CD14-positive monocyte (primary cell): ENCODE data around the gene AHSG. TPM values are rescaled to one million over a fixed set of nuclear protein-coding genes. Genes with fewer than 3 reads are reported as not detected.

Experiments used
- DNase-seq, 3 donors: peaks; one replicate each; pipeline ENCODE4 v3.0.0-alpha.2; 2011 to 2022
- H2AFZ ChIP-seq: 2 replicates; pipeline ENCODE4 v1.6.0; 2012; ENCODE audit warnings: mild to moderate bottlenecking, low read depth, low read length, inconsistent platforms; ENCODE audit not compliant: insufficient read depth, poor library complexity, severe bottlenecking
- H3K27ac ChIP-seq, 2 donors: 1 replicate in 1 of 2; 2 replicates in 1 of 2; pipeline ENCODE4 v1.5.1; 2012 to 2013; ENCODE audit warnings: low read length in 2 of 2, control low read depth in 1 of 2, inconsistent platforms in 1 of 2, low read depth in 1 of 2, mild to moderate bottlenecking in 1 of 2
- H3K27me3 ChIP-seq, 2 donors: one replicate each; pipeline versions ENCODE4 v1.6.0 to v1.6.1; 2011 to 2013; ENCODE audit warnings: low read length in 2 of 2; ENCODE audit not compliant: control insufficient read depth in 2 of 2, insufficient read depth in 2 of 2
- H3K36me3 ChIP-seq, 2 donors: replicated peaks in 1 of 2; 1 replicate in 1 of 2; 2 replicates in 1 of 2; pipeline versions ENCODE4 v1.5.1 to v1.6.1; 2012 to 2013; ENCODE audit warnings: low read length in 2 of 2, control low read depth in 1 of 2, inconsistent platforms in 1 of 2, mild to moderate bottlenecking in 1 of 2; ENCODE audit not compliant: insufficient read depth in 2 of 2, control insufficient read depth in 1 of 2
- H3K4me1 ChIP-seq, 2 donors: 1 replicate in 1 of 2; 2 replicates in 1 of 2; pipeline versions ENCODE4 v1.5.1 to v1.6.1; 2012 to 2013; ENCODE audit warnings: low read length in 2 of 2, control low read depth in 1 of 2, inconsistent platforms in 1 of 2, mild to moderate bottlenecking in 1 of 2, moderate library complexity in 1 of 2; ENCODE audit not compliant: insufficient read depth in 2 of 2, control insufficient read depth in 1 of 2
- H3K4me2 ChIP-seq: replicated peaks from 2 replicates; pipeline ENCODE3; 2012; ENCODE audit warnings: low read length, moderate library complexity, mild to moderate bottlenecking; ENCODE audit not compliant: poor library complexity, severe bottlenecking; ENCODE audit errors: extremely low read depth
- H3K4me3 ChIP-seq, 3 experiments: fragments of 200-600 bp in 1 of 3; sonication (generic) in 1 of 3; replicated peaks in 1 of 3; 1 replicate in 2 of 3; 2 replicates in 1 of 3; pipeline ENCODE4 v1.5.1; 2011 to 2013; ENCODE audit warnings: low read length in 3 of 3, mild to moderate bottlenecking in 3 of 3, control low read depth in 2 of 3, low read depth in 2 of 3, inconsistent platforms in 1 of 3, moderate library complexity in 1 of 3
- H3K79me2 ChIP-seq: 2 replicates; pipeline ENCODE4 v1.6.0; 2012; ENCODE audit warnings: mild to moderate bottlenecking, control low read depth, inconsistent platforms, low read length, moderate library complexity; ENCODE audit not compliant: insufficient read depth
- H3K9ac ChIP-seq: 2 replicates; pipeline ENCODE4 v1.6.0; 2017; ENCODE audit warnings: low read length, mild to moderate bottlenecking; ENCODE audit not compliant: insufficient read depth, poor library complexity, severe bottlenecking
- H3K9me3 ChIP-seq, 2 donors: replicated peaks in 1 of 2; 1 replicate in 1 of 2; 2 replicates in 1 of 2; pipeline versions ENCODE4 v1.5.1 to v1.6.1; 2012 to 2013; ENCODE audit warnings: low read length in 2 of 2, control low read depth in 1 of 2; ENCODE audit not compliant: control insufficient read depth in 1 of 2, insufficient read depth in 1 of 2
- H4K20me1 ChIP-seq: 2 replicates; pipeline ENCODE4 v1.6.0; 2012; ENCODE audit warnings: mild to moderate bottlenecking, low read length, control low read depth, moderate library complexity; ENCODE audit not compliant: insufficient read depth
- H3K27ac Mint-ChIP-seq, 7 donors: one replicate each; pipeline ENCODE4 v1.8.0; 2020; ENCODE audit warnings: mild to moderate bottlenecking in 7 of 7, mixed read lengths in 7 of 7, moderate library complexity in 6 of 7, inconsistent platforms in 2 of 7
- H3K27me3 Mint-ChIP-seq, 3 donors: one replicate each; pipeline ENCODE4 v1.8.0; 2021 to 2022; ENCODE audit warnings: low read depth in 3 of 3, mild to moderate bottlenecking in 3 of 3, mixed read lengths in 3 of 3, moderate library complexity in 3 of 3, inconsistent platforms in 1 of 3
- H3K36me3 Mint-ChIP-seq, 2 donors: one replicate each; pipeline ENCODE4 v1.8.0; 2020; ENCODE audit warnings: mixed read lengths in 2 of 2, inconsistent platforms in 1 of 2, mild to moderate bottlenecking in 1 of 2
- H3K4me1 Mint-ChIP-seq: one replicate; pipeline ENCODE4 v1.8.0; 2020; ENCODE audit warnings: mild to moderate bottlenecking, mixed read lengths
- H3K4me3 Mint-ChIP-seq, 2 donors: one replicate each; pipeline ENCODE4 v1.8.0; 2020; ENCODE audit warnings: mild to moderate bottlenecking in 2 of 2, mixed read lengths in 2 of 2, moderate library complexity in 1 of 2
- H3K9me3 Mint-ChIP-seq, 7 donors: one replicate each; pipeline ENCODE4 v1.8.0; 2020 to 2022; ENCODE audit warnings: mixed read lengths in 7 of 7, mild to moderate bottlenecking in 6 of 7, moderate library complexity in 6 of 7, inconsistent platforms in 2 of 7
- WGBS: methylation state at CpG from one replicate; pipeline ENCODE4 v1.1.5; 2013; ENCODE audit warnings: missing lambda C conversion rate; ENCODE audit not compliant: insufficient coverage; 5-methylcytosine and 5-hydroxymethylcytosine counted together
- intact Hi-C, 2 donors: fragments of 100-400 bp; cut with micrococcal nuclease; formaldehyde crosslinking; loops; one replicate each; pipeline versions ENCODE4 v1.15.0 to v1.15.1; 2023
- polyA plus RNA-seq, 3 donors: library from polyadenylated mRNA; depleted of rRNA in 1 of 3; unstranded in 2 of 3; stranded (reverse) in 1 of 3; fragments of 300-500 nt in 2 of 3; fragments of >200 nt in 1 of 3; fragmentation: Illumina TruSeq in 2 of 3; gene quantifications; 1 replicate in 2 of 3; 2 replicates in 1 of 3; pipeline ENCODE4 v1.2.3, GENCODE V29; 2012 to 2021
- TF ChIP-seq, protein P1 (sequence below): fragments of 200-600 bp; IDR thresholded peaks from one replicate; pipeline ENCODE4 v1.8.0; 2022; ENCODE audit warnings: antibody characterized with exemption, mild to moderate bottlenecking

Gene AHSG
- polyA plus RNA-seq, 3 donors = not detected

DNA sequence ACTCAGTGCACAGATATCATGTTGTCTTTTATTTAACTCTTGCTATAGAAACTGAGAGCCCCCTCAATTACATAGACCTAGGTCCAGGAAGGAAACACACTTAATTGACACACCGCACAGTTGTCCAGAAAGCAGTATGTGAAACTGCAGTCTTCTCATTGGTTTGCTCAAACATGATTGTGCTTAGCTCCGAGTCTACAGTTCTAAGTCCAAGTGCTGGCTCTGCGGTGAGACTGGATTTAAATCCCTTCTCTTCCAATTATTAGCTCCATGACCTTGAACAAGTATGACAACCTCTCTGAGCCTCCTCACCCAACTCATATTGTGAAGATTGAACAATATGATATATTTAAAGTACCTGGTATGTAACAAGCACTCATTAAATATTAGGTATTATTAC is 19.0 kb upstream of the AHSG start:
- H3K9ac ChIP-seq = no peak overlapping the region
- H3K4me2 ChIP-seq = no peak overlapping the region
- H3K36me3 Mint-ChIP-seq = no peaks in the 10 kb centered on the region
- no peaks in the 10 kb centered on the region for H3K79me2 ChIP-seq
- DNase-seq = no peak
- H2AFZ ChIP-seq = no peak overlapping the region
- no peak overlapping the region for H3K4me3 Mint-ChIP-seq
- H3K27me3 Mint-ChIP-seq = peaks cover 3 to 5% (median 3%) of the 10 kb centered on the region in 3 donors
- H3K4me3 ChIP-seq = no peak overlapping the region
- no peaks in the 10 kb centered on the region for H3K27me3 ChIP-seq
- H3K27ac Mint-ChIP-seq = no peak overlapping the region
- H3K27ac ChIP-seq = no peak overlapping the region
- WGBS = 92% methylated on average over 2 of the region's 3 CpGs
- H3K4me1 Mint-ChIP-seq = peaks cover 3% of the 10 kb centered on the region
- H4K20me1 ChIP-seq = no peaks in the 10 kb centered on the region
- no peaks in the 10 kb centered on the region for H3K36me3 ChIP-seq
- no peaks in the 10 kb centered on the region for H3K9me3 ChIP-seq
- H3K4me1 ChIP-seq = no peaks in the 10 kb centered on the region
- H3K9me3 Mint-ChIP-seq = peaks cover 0 to 2% (median 0%) of the 10 kb centered on the region in 7 donors
- TF ChIP-seq, protein P1, sequence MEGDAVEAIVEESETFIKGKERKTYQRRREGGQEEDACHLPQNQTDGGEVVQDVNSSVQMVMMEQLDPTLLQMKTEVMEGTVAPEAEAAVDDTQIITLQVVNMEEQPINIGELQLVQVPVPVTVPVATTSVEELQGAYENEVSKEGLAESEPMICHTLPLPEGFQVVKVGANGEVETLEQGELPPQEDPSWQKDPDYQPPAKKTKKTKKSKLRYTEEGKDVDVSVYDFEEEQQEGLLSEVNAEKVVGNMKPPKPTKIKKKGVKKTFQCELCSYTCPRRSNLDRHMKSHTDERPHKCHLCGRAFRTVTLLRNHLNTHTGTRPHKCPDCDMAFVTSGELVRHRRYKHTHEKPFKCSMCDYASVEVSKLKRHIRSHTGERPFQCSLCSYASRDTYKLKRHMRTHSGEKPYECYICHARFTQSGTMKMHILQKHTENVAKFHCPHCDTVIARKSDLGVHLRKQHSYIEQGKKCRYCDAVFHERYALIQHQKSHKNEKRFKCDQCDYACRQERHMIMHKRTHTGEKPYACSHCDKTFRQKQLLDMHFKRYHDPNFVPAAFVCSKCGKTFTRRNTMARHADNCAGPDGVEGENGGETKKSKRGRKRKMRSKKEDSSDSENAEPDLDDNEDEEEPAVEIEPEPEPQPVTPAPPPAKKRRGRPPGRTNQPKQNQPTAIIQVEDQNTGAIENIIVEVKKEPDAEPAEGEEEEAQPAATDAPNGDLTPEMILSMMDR = no peak
- intact Hi-C loops = no loop called here

DNA sequence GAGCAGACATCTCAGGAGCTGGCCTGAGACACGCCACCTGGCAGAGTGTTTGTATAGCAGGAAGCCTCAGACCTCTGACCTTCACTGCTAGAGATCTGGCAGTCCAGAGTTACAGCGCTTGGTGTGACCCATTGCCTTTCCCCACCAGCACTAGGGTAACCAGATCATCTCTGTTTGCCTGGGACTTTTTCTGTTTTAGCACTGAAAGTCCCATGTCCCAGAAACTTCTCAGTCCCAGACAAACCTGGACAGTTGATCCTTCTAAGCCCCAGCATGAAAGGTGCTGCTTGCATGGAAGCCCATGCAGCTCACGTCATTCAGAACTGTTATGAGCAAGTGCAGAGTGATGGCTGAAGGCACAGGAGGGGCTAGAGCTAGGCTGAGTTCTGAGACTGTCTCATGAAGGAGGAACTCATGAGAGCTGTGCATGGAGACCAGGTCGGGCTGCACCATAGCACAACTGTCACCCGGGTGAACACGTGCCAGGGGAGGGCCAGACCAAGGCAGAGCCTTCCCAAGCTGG is 18.2 kb upstream of the AHSG start:
- Mint-ChIP-seq H3K27ac (no peak overlapping the region), H3K27me3 (peaks cover 3 to 5% (median 3%) of the 10 kb centered on the region in 3 donors), H3K4me1 (peaks cover 3% of the 10 kb centered on the region), H3K4me3 (no peak overlapping the region), H3K9me3 (peaks cover 0 to 2% (median 0%) of the 10 kb centered on the region in 7 donors), H3K36me3 (no peaks in the 10 kb centered on the region)
- TF ChIP-seq, protein P1 = no peak
- Histone ChIP-seq H3K36me3 (no peaks in the 10 kb centered on the region), H4K20me1 (no peaks in the 10 kb centered on the region), H3K27me3 (no peaks in the 10 kb centered on the region), H3K4me1 (no peaks in the 10 kb centered on the region), H3K9ac (no peak overlapping the region), H3K27ac (no peak overlapping the region), H3K4me2 (no peak overlapping the region), H3K4me3 (no peak overlapping the region), H3K79me2 (no peaks in the 10 kb centered on the region), H2AFZ (no peak overlapping the region), H3K9me3 (no peaks in the 10 kb centered on the region)
- DNase-seq = no peak
- 89% methylated on average over 5 of the region's 6 CpGs for WGBS
- intact Hi-C loops = no loop called here
